Caco-2 (cell line): ENCODE measurements around the gene LRMDA. TPM values are rescaled to one million over a fixed set of nuclear protein-coding genes. Genes with fewer than 3 reads are reported as not detected.
A peak's percentile ranks its signal among the peaks of the same experiment; 100 is the strongest.

ENCODE experiments used
- Bru-seq: library from RNA; stranded (reverse); fragments of 400-500 nt; gene quantifications from one replicate; lab custom pipeline; 2021; lab: Mats Ljungman, UMichigan
- BruChase-seq, 2 experiments: library from RNA; stranded (reverse); fragments of 400-500 nt; gene quantifications; one replicate each; lab custom pipeline; 2021; lab: Mats Ljungman, UMichigan
- BruUV-seq: library from RNA; stranded (reverse); fragments of 400-500 nt; replicated peaks from 2 replicates; lab custom pipeline; 2021; lab: Mats Ljungman, UMichigan
- CTCF ChIA-PET: fragments of 300-600 bp; sonication (Branson Sonifier 250); formaldehyde crosslinking; loops from one replicate; lab custom pipeline; 2022; ENCODE audit warnings: antibody characterized with exemption; lab: Charles Lee
- POLR2A ChIA-PET: fragments of 300-600 bp; sonication (Branson Sonifier 250); formaldehyde crosslinking; loops from one replicate; lab custom pipeline; 2022; ENCODE audit warnings: antibody characterized with exemption; lab: Charles Lee
- DNase-seq, 2 experiments: peaks; one replicate each; pipeline versions ENCODE4 v3.0.0 to v3.0.0-alpha.2; 2020 to 2022
- H3K27me3 ChIP-seq: replicated peaks from 2 replicates; pipeline ENCODE4 v1.6.0; 2011; ENCODE audit warnings: low read length; ENCODE audit not compliant: control insufficient read depth, insufficient read depth
- H3K36me3 ChIP-seq: 2 replicates; pipeline ENCODE4 v1.5.1; 2011; ENCODE audit warnings: low read length; ENCODE audit not compliant: control insufficient read depth, insufficient read depth
- H3K4me1 ChIP-seq: fragments of 250-450 bp; sonication (Bioruptor Pico); 2 replicates; pipeline ENCODE4 v1.5.1; 2020; ENCODE audit warnings: mild to moderate bottlenecking
- H3K4me3 ChIP-seq: 2 replicates; pipeline ENCODE4 v1.5.1; 2011; ENCODE audit warnings: low read depth, mild to moderate bottlenecking, control low read depth, low read length
- H3K9me3 ChIP-seq: fragments of 250-450 bp; sonication (Bioruptor Pico); 2 replicates; pipeline ENCODE4 v1.5.1; 2020; ENCODE audit warnings: mild to moderate bottlenecking, moderate library complexity
- H3K27ac Mint-ChIP-seq: one replicate; pipeline ENCODE4 v1.8.0; 2022; ENCODE audit warnings: mixed read lengths; ENCODE audit not compliant: unreplicated experiment
- H3K27me3 Mint-ChIP-seq: one replicate; pipeline ENCODE4 v1.8.0; 2022; ENCODE audit warnings: mixed read lengths; ENCODE audit not compliant: insufficient read depth, unreplicated experiment
- H3K36me3 Mint-ChIP-seq: one replicate; pipeline ENCODE4 v1.8.0; 2022; ENCODE audit warnings: mild to moderate bottlenecking, mixed read lengths; ENCODE audit not compliant: insufficient read depth, unreplicated experiment
- H3K4me1 Mint-ChIP-seq: one replicate; pipeline ENCODE4 v1.8.0; 2022; ENCODE audit warnings: low read depth, mixed read lengths; ENCODE audit not compliant: unreplicated experiment
- H3K4me3 Mint-ChIP-seq: one replicate; pipeline ENCODE4 v1.8.0; 2022; ENCODE audit warnings: mild to moderate bottlenecking, moderate library complexity, mixed read lengths; ENCODE audit not compliant: unreplicated experiment
- H3K9me3 Mint-ChIP-seq: one replicate; pipeline ENCODE4 v1.8.0; 2022; ENCODE audit warnings: mixed read lengths; ENCODE audit not compliant: unreplicated experiment
- intact Hi-C: fragments of 100-400 bp; cut with micrococcal nuclease; formaldehyde crosslinking; loops from one replicate; pipeline ENCODE4 v1.10.0; 2022; ENCODE audit not compliant: unreplicated experiment
- long read RNA-seq: library from polyadenylated mRNA; stranded (forward); transcript quantifications from one replicate; pipeline ENCODE4 v2.0.0, GENCODE V29; 2022
- total RNA-seq: library from RNA; stranded (reverse); gene quantifications from 2 replicates; pipeline ENCODE4 v1.2.3, GENCODE V29; 2022
- TF ChIP-seq, protein P1 (sequence below), 2 experiments: fragments of 200-600 bp in 1 of 2; IDR thresholded peaks; 1 replicate in 1 of 2; 2 replicates in 1 of 2; pipeline versions ENCODE4 v1.5.1 to v1.8.0; 2011 to 2022; ENCODE audit warnings: antibody characterized with exemption in 1 of 2, control low read depth in 1 of 2, inconsistent platforms in 1 of 2, low read depth in 1 of 2, low read length in 1 of 2, mild to moderate bottlenecking in 1 of 2, moderate library complexity in 1 of 2; ENCODE audit not compliant: insufficient read depth in 1 of 2, severe bottlenecking in 1 of 2, unreplicated experiment in 1 of 2

Gene LRMDA
- 18.5 and 21.6 TPM in 2 replicates for total RNA-seq
- Bru-seq, nascent RNA = percentile 70 among the genes with signal in this experiment
- BruChase-seq, experiment 1, labeled RNA remaining after a 2-hour chase = percentile 90 among the genes with signal in this experiment
- BruChase-seq, experiment 2, labeled RNA remaining after a 6-hour chase = percentile 84 among the genes with signal in this experiment
- long read RNA-seq, partial matches to known transcripts = 0 of 3 reads
- long read RNA-seq, other reads (novel, unspliced or antisense) = 3 of 3 reads

DNA sequence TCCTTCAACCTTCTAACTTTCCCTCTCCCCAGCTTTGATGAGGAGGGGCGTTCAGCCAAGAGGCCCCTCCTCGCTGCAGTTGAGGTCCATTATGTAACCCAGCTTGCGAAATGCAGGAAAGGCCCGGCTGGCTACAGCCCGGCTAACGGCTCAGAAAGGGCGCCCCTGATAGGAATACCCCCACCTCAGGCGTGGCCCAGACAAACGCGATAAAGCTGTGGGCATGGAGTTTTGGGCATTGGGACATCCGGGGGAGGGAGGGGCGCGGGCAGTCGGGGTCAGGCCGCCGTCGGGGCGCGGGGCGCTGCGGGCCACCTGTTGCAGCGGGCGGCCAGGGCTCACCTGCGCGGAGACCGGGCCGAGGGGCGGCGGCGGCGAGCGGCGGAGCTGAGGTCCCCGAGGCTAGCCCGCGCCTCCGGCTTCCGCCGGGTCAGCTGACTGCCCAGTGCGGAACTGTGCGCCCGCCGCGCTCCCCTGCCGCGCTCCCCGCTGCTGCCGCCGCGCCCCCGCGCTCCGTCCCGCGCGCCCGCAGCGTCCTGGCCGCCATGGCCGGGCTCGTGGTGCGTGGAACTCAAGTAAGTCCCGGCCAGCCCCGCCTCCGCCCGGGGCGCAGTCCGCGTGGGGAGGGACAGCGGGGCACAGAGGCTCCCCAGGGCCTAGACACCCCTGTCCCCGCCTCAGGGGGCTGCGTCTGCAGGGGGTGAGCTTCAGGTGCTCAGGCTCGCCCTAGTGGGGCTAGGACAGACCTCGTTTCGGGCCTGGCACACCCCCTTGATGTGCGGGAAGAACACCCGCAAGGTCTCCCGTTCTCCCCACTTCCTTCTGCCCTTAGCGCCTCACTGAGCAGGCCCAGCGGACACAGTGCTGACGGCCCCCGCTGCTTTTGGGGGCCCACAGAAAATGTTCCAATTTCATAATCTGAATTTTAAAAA, at the start of gene LRMDA:
Gene LRMDA (plus strand): TSS at position 445 of the 932 bp plus-strand sequence.
- Mint-ChIP-seq H3K27me3 (no peaks in the 10 kb centered on the region), H3K27ac (peak within 1 kb of the TSS; percentile 84), H3K4me1 (peaks cover 44% of the 10 kb centered on the region), H3K4me3 (peak within 1 kb of the TSS; percentile 72), H3K9me3 (no peaks in the 10 kb centered on the region), H3K36me3 (peaks cover 6% of the 10 kb centered on the region)
- ChIA-PET POLR2A (interaction anchor here (0.6 to 2.2 kb wide), 6 partner anchors 27 to 235 kb away, joined by 3 to 24 read pairs (median 10); partner anchors contain the start of gene ZNF503), CTCF (interaction anchor here (0.6 to 1.7 kb wide), 4 partner anchors 26 to 872 kb away, joined by 3 to 9 read pairs (median 6); partner anchors contain the start of gene ZNF503)
- Histone ChIP-seq H3K9me3 (no peaks in the 10 kb centered on the region), H3K4me1 (peaks cover 52% of the 10 kb centered on the region), H3K36me3 (no peaks in the 10 kb centered on the region), H3K27me3 (no peaks in the 10 kb centered on the region), H3K4me3 (peak within 1 kb of the TSS; percentile 80)
- intact Hi-C loops = no loop called here
- BruUV-seq = no TSS peak
- DNase-seq = peak; percentile 71 to 77
- TF ChIP-seq, protein P1, sequence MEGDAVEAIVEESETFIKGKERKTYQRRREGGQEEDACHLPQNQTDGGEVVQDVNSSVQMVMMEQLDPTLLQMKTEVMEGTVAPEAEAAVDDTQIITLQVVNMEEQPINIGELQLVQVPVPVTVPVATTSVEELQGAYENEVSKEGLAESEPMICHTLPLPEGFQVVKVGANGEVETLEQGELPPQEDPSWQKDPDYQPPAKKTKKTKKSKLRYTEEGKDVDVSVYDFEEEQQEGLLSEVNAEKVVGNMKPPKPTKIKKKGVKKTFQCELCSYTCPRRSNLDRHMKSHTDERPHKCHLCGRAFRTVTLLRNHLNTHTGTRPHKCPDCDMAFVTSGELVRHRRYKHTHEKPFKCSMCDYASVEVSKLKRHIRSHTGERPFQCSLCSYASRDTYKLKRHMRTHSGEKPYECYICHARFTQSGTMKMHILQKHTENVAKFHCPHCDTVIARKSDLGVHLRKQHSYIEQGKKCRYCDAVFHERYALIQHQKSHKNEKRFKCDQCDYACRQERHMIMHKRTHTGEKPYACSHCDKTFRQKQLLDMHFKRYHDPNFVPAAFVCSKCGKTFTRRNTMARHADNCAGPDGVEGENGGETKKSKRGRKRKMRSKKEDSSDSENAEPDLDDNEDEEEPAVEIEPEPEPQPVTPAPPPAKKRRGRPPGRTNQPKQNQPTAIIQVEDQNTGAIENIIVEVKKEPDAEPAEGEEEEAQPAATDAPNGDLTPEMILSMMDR (IDR thresholded peaks at IDR 0.05; ENCODE audit: insufficient read depth in 1 of 2, low read depth in 1 of 2, low read length in 1 of 2, severe bottlenecking in 1 of 2, unreplicated experiment in 1 of 2) = no peak

DNA sequence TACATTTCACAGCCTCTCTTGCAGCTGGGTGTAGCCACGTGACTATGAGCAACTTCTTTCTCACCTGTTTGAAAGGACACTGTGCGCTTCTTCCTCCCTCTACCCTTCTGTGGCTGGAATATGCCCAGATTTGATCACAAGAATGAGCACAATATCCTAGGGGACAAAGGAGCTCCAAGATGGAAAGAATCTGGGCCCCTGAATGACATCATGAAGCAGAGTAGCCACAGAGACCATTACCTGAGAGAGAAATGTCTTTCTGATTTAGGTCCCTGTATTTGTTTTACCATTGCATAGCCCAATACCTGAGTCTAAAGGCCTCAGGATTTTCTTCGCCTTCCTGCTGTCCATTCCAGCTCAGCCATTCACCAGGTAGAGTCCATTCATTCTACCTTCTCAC, 45.3 kb upstream of the LRMDA start:
- CTCF ChIA-PET = no interaction called here
- no peak for DNase-seq

DNA sequence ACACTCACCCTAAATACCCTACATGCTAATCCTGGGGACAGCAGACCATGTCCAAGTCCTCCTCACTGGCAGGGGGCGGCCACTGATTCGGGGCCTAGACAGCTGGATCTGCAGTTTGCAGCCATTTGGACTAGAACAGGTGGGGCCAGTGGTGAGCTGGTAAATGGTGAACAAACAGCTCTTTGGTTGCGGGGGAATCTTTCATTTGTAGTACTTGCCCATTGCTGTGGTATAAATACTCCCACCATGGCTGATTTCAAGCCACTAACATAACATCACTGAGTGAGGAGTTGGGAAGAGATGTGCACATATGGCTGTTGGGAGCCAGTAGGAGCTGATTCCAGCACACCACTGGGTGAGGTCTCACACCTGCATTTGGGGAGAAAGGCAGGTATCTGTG, 43.3 kb upstream of the LRMDA start:
- TF ChIP-seq, protein P1 (IDR thresholded peaks at IDR 0.05; ENCODE audit: insufficient read depth in 1 of 2, low read depth in 1 of 2, low read length in 1 of 2, severe bottlenecking in 1 of 2, unreplicated experiment in 1 of 2) = no peak
- Mint-ChIP-seq H3K27ac (no peak overlapping the region), H3K9me3 (peaks cover 15% of the 10 kb centered on the region), H3K36me3 (peaks cover 8% of the 10 kb centered on the region), H3K4me3 (no peak overlapping the region), H3K4me1 (no peaks in the 10 kb centered on the region), H3K27me3 (no peaks in the 10 kb centered on the region)
- Histone ChIP-seq H3K4me3 (no peak overlapping the region), H3K9me3 (no peaks in the 10 kb centered on the region), H3K4me1 (no peaks in the 10 kb centered on the region), H3K36me3 (no peaks in the 10 kb centered on the region), H3K27me3 (no peaks in the 10 kb centered on the region)
- BruUV-seq = no TSS peak
- ChIA-PET CTCF (no interaction called here), POLR2A (no interaction called here)
- DNase-seq = no peak
- intact Hi-C loops = no loop called here

More for the DNA sequence above, 45.3 kb upstream of the LRMDA start:
- TF ChIP-seq, protein P1 (IDR thresholded peaks at IDR 0.05; ENCODE audit: insufficient read depth in 1 of 2, low read depth in 1 of 2, low read length in 1 of 2, severe bottlenecking in 1 of 2, unreplicated experiment in 1 of 2) = no peak
- H3K4me3 Mint-ChIP-seq = no peak overlapping the region
- no peaks in the 10 kb centered on the region for H3K4me1 Mint-ChIP-seq
- no peaks in the 10 kb centered on the region for H3K4me1 ChIP-seq
- H3K36me3 ChIP-seq = no peaks in the 10 kb centered on the region
- no peaks in the 10 kb centered on the region for H3K9me3 ChIP-seq
- POLR2A ChIA-PET = no interaction called here
- no peaks in the 10 kb centered on the region for H3K27me3 ChIP-seq
- H3K9me3 Mint-ChIP-seq = peaks cover 15% of the 10 kb centered on the region
- H3K27me3 Mint-ChIP-seq = no peaks in the 10 kb centered on the region
- no TSS peak for BruUV-seq
- no peaks in the 10 kb centered on the region for H3K36me3 Mint-ChIP-seq
- intact Hi-C loops = no loop called here
- H3K27ac Mint-ChIP-seq = no peak overlapping the region
- no peak overlapping the region for H3K4me3 ChIP-seq
